Astrocyte (in vitro differentiated cells and primary cell): ENCODE results near the gene WNT7A. TPM values are rescaled to one million over a fixed set of nuclear protein-coding genes. Genes with fewer than 3 reads are reported as not detected.

ENCODE experiments used
- DNase-seq: peaks from one replicate; pipeline ENCODE4 v3.0.0-alpha.2; 2010; ENCODE audit warnings: low read depth
- FAIRE-seq: peaks from 2 replicates; lab custom pipeline; 2011; peaks lifted over from hg19 to GRCh38; lab: Jason Lieb, UNC
- H2AFZ ChIP-seq: 2 replicates; pipeline ENCODE4 v1.6.0; 2012; ENCODE audit warnings: low read depth, low read length, inconsistent platforms
- H3K27ac ChIP-seq: 2 replicates; pipeline ENCODE4 v1.5.1; 2011; ENCODE audit warnings: low read depth, low read length, inconsistent platforms
- H3K27me3 ChIP-seq: 2 replicates; pipeline ENCODE4 v1.6.0; 2011; ENCODE audit warnings: low read length, inconsistent platforms; ENCODE audit not compliant: insufficient read depth
- H3K36me3 ChIP-seq: 2 replicates; pipeline ENCODE4 v1.5.1; 2011; ENCODE audit warnings: low read length, inconsistent platforms; ENCODE audit not compliant: insufficient read depth
- H3K4me1 ChIP-seq: 2 replicates; pipeline ENCODE4 v1.5.1; 2011; ENCODE audit warnings: low read length, inconsistent platforms; ENCODE audit not compliant: insufficient read depth
- H3K4me2 ChIP-seq: 2 replicates; pipeline ENCODE4 v1.6.0; 2012; ENCODE audit warnings: low read length, inconsistent platforms
- H3K4me3 ChIP-seq: 2 replicates; pipeline ENCODE4 v1.5.1; 2011; ENCODE audit warnings: low read depth, mild to moderate bottlenecking, low read length, inconsistent platforms; ENCODE audit not compliant: insufficient read depth
- H3K79me2 ChIP-seq: 2 replicates; pipeline ENCODE4 v1.6.0; 2012; ENCODE audit warnings: mild to moderate bottlenecking, low read length, inconsistent platforms; ENCODE audit not compliant: insufficient read depth
- H3K9ac ChIP-seq: 2 replicates; pipeline ENCODE4 v1.6.0; 2012; ENCODE audit warnings: mild to moderate bottlenecking, low read length, inconsistent platforms
- H3K9me3 ChIP-seq: 2 replicates; pipeline ENCODE4 v1.5.1; 2012; ENCODE audit warnings: low read depth, mild to moderate bottlenecking, low read length, inconsistent platforms; ENCODE audit not compliant: insufficient read depth
- H4K20me1 ChIP-seq: 2 replicates; pipeline ENCODE4 v1.6.0; 2012; ENCODE audit warnings: low read length, inconsistent platforms; ENCODE audit not compliant: insufficient read depth
- H3K27ac Mint-ChIP-seq: one replicate; pipeline ENCODE4 v1.8.0; 2021; ENCODE audit warnings: mild to moderate bottlenecking, mixed read lengths; ENCODE audit not compliant: unreplicated experiment
- H3K27me3 Mint-ChIP-seq: one replicate; pipeline ENCODE4 v1.8.0; 2021; ENCODE audit warnings: low read depth, mixed read lengths; ENCODE audit not compliant: unreplicated experiment
- H3K36me3 Mint-ChIP-seq: one replicate; pipeline ENCODE4 v1.8.0; 2021; ENCODE audit warnings: low read depth, mixed read lengths; ENCODE audit not compliant: unreplicated experiment
- H3K4me1 Mint-ChIP-seq: one replicate; pipeline ENCODE4 v1.8.0; 2021; ENCODE audit warnings: low read depth, mixed read lengths; ENCODE audit not compliant: unreplicated experiment
- H3K4me3 Mint-ChIP-seq: one replicate; pipeline ENCODE4 v1.8.0; 2021; ENCODE audit warnings: mild to moderate bottlenecking, moderate library complexity, mixed read lengths; ENCODE audit not compliant: unreplicated experiment
- H3K9me3 Mint-ChIP-seq: one replicate; pipeline ENCODE4 v1.8.0; 2021; ENCODE audit warnings: mild to moderate bottlenecking, mixed read lengths; ENCODE audit not compliant: unreplicated experiment
- EZH2 ChIP-seq: IDR thresholded peaks from 2 replicates; pipeline ENCODE4 v1.6.1; 2012; ENCODE audit warnings: mild to moderate bottlenecking, low read length, inconsistent platforms; ENCODE audit not compliant: insufficient read depth
- total RNA-seq: library from RNA; stranded (reverse); gene quantifications from 2 replicates; pipeline ENCODE4 v1.2.1, GENCODE V29; 2021
- TF ChIP-seq, protein P1 (sequence below): IDR thresholded peaks from 2 replicates; pipeline ENCODE4 v1.5.1; 2011; ENCODE audit warnings: low read depth, mild to moderate bottlenecking, inconsistent platforms, low read length, moderate library complexity; ENCODE audit not compliant: insufficient read depth

WNT7A gene
- total RNA-seq, 1 donor from 2014 or later, result 1.7 TPM

DNA sequence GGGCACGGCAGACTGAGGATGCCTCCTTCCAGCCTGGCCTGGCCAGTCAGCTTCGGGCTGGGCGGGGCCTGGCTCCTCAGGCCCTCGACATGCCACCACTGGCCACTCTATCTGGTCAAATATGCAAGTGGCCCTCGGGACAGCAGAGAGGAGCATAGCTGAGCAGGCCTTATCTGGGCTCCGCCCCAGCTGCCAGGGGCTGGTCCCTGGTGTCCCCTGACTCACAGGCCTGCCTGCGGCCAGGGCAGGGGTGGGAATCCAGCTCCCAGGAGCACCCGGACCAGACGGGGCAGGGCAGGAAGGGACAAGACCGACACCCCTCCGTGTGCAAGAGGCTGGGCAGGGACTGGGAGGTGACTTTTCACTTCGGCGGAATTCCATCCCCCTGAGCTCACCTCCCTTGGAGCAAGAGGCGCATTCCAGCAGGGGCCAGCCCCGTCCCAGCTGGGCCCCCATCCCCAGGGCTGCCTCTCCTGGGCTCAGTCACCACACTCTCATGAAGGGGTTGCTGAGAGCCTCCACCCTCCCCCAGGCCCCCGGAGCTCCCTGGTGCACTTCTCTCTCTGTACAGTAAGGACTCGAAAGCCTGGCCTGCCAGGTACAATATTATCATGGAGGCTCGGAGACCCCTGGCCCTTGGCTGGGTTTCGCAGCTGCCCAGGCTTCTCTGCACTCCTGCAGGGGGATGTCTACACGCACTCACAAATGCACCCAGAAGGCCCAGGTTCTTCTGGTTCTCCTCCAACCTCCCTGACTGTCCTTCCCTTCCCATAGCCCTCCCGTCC is 29.5 kb downstream of the WNT7A start:
- DNase-seq (peak; percentile 12), FAIRE-seq (no peak)
- Histone ChIP-seq H3K27ac (no peak overlapping the region), H4K20me1 (no peaks in the 10 kb centered on the region), H2AFZ (peak overlapping the region; percentile 0), H3K4me1 (peaks cover 26% of the 10 kb centered on the region), H3K79me2 (no peaks in the 10 kb centered on the region), H3K4me2 (peak overlapping the region; percentile 41), H3K27me3 (no peaks in the 10 kb centered on the region), H3K9ac (no peak overlapping the region), H3K9me3 (no peaks in the 10 kb centered on the region), H3K4me3 (no peak overlapping the region), H3K36me3 (no peaks in the 10 kb centered on the region)
- TF ChIP-seq, protein P1, sequence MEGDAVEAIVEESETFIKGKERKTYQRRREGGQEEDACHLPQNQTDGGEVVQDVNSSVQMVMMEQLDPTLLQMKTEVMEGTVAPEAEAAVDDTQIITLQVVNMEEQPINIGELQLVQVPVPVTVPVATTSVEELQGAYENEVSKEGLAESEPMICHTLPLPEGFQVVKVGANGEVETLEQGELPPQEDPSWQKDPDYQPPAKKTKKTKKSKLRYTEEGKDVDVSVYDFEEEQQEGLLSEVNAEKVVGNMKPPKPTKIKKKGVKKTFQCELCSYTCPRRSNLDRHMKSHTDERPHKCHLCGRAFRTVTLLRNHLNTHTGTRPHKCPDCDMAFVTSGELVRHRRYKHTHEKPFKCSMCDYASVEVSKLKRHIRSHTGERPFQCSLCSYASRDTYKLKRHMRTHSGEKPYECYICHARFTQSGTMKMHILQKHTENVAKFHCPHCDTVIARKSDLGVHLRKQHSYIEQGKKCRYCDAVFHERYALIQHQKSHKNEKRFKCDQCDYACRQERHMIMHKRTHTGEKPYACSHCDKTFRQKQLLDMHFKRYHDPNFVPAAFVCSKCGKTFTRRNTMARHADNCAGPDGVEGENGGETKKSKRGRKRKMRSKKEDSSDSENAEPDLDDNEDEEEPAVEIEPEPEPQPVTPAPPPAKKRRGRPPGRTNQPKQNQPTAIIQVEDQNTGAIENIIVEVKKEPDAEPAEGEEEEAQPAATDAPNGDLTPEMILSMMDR, result no peak
- no peak for TF ChIP-seq EZH2
- peaks cover 20% of the 10 kb centered on the region for H3K4me1 Mint-ChIP-seq
- no peak overlapping the region for H3K4me3 Mint-ChIP-seq
- H3K9me3 Mint-ChIP-seq, result peaks cover 3% of the 10 kb centered on the region
- H3K36me3 Mint-ChIP-seq, result no peaks in the 10 kb centered on the region
- peaks cover 7% of the 10 kb centered on the region for H3K27me3 Mint-ChIP-seq
- H3K27ac Mint-ChIP-seq, result peak overlapping the region; percentile 51

DNA sequence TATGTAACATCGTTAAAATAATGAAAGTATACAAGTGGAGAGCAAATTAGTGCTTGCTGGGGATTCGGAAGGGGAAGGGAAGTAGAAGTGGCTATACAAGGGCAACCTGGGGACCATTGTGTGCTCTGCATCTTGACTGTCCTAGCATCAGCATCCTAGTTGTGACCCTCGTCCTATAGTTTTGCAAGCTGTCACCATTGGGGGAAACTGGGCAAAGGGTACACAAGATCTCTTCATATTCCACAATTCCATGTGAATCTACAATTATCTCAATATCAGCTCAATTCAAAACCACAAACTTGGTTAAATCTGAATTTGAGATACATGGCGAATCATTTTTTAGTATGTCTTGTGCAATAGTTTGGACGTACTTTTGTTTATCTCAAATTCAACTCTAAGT is 30.9 kb downstream of the WNT7A start:
- Histone ChIP-seq H3K4me1 (peaks cover 25% of the 10 kb centered on the region), H4K20me1 (no peaks in the 10 kb centered on the region), H3K27me3 (no peaks in the 10 kb centered on the region), H3K27ac (no peak overlapping the region), H3K4me2 (no peak overlapping the region), H3K9ac (no peak overlapping the region), H3K36me3 (no peaks in the 10 kb centered on the region), H3K4me3 (no peak overlapping the region), H2AFZ (no peak overlapping the region), H3K9me3 (no peaks in the 10 kb centered on the region), H3K79me2 (no peaks in the 10 kb centered on the region)
- TF ChIP-seq, protein P1, result no peak
- no peak for TF ChIP-seq EZH2
- no peaks in the 10 kb centered on the region for H3K36me3 Mint-ChIP-seq
- peaks cover 5% of the 10 kb centered on the region for H3K27me3 Mint-ChIP-seq
- no peak overlapping the region for H3K27ac Mint-ChIP-seq
- no peak for DNase-seq
- no peak for FAIRE-seq
- no peak overlapping the region for H3K4me3 Mint-ChIP-seq
- H3K9me3 Mint-ChIP-seq, result peaks cover 3% of the 10 kb centered on the region
- peaks cover 20% of the 10 kb centered on the region for H3K4me1 Mint-ChIP-seq
